GM21360 (cell line): ENCODE results near the gene MVD.
A peak's percentile ranks its signal among the peaks of the same experiment; 100 is the strongest.

Experiments
- ATAC-seq: cut with Tn5 transposase; IDR thresholded peaks from one replicate; pipeline ENCODE4 v1.9.1; 2021; ENCODE audit warnings: mild to moderate bottlenecking, moderate library complexity; ENCODE audit not compliant: unreplicated experiment

The MVD gene

DNA sequence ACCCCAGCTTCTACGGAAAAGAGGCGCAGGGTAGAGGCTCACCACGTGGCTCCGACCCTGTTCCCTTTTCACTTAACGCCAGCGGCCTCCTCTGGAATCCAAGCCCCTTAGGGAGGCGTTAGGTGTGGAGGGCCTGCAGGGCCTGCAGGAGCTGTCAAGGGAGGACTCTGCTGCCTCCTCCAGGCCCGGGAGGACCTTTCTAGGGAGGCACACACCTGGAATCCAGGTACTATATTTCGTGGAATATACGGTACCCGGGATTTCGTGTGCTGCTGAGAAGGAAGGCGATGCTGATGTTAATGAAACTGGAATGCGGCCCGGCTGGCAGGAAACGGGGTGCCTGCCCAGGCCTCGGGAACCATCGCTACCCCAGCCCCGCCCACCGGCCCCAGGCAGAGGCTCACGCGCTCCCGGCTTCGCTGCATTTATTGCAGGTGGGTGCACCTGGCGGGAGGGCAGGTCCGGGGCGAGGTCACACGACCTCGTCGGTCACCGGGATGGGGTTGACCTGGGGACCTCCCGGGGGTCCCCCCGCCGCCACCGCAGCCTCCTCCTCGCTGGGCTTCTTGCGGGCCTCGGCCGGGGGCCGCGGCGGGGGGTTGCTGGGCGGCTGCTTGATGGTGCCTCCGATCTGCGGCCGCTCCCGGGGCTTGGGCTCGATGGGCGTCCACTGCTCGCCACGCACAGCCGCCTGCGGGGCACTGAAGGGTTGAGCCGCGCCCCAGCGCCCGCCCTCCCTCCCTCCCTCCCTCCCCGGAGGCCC, 19.8 kb downstream of the MVD start:
- ATAC-seq: no peak

DNA sequence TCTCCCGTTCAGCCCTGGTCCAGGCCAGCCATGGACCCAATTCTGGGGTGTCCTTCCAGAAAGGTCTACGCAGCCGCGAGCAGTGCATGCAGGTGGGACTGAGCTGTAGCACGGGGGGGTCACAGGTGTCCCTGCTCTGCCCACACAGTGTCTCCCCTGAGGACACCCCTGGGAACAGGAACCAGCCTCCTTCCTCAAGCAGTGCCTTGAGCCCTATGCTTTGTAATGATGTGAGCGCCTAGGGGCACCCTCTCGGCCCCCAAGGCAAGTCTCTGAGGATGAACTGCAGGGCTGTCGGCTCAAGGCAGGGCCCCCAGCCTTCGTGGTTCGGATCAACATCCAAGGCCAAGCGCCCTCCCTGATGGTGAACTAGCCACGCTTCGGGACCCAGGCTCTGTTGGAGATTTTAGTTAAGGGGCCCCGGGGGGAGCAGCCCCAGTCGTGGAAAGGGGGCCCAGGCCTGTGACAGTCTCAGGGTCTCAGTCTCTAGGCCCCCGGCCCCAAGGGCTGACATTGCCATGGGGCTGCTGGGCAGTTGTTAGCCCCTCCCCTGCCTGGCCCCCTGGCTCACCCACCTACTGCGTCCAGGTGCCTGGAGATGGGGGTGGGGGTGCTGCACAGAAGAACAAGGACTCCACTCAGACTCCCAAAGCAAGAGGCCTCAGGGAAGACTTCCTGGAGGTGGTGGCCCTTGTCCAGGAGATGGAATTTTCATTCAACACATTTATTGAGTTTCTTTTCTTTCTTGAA, 22.2 kb downstream of the MVD start:
- ATAC-seq: no peak

DNA sequence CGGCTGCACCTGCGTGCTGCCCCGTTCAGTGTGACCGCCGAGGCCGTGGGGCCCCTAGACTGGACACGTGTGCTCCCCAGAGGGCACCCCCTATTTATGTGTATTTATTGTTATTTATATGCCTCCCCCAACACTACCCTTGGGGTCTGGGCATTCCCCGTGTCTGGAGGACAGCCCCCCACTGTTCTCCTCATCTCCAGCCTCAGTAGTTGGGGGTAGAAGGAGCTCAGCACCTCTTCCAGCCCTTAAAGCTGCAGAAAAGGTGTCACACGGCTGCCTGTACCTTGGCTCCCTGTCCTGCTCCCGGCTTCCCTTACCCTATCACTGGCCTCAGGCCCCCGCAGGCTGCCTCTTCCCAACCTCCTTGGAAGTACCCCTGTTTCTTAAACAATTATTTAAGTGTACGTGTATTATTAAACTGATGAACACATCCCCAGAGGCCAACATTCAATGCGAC, 22.8 kb downstream of the MVD start:
- no peak for ATAC-seq

DNA sequence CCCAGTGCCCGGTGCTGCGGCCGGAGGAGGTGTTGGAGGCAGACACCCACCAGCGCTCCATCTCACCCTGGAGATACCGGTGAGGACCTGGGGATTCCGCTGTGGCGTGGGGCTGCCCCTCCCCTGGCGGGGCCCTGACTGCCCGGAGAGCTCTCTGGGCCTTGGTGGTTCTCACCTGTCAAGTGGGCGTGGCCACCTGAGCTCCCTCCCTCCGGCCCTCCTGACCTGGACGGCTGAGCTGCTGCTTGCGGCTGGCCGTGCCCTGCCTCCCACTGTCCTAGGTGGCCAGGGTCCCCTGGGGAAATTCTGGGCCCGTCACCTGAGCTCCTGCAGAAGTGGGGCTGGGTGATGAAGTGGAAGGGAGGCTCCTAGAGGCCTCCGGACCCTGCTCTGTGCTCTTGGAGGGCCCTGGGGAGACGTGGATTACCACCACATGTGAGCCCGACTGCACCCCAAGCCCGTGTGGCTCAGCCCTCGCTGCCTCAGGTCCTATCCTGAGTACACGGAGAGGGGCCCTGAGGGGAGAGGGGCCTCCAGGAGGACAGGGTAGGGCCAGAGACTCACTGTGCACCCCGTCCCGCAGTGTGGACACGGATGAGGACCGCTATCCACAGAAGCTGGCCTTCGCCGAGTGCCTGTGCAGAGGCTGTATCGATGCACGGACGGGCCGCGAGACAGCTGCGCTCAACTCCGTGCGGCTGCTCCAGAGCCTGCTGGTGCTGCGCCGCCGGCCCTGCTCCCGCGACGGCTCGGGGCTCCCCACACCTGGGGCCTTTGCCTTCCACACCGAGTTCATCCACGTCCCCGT, 23.5 kb downstream of the MVD start:
- no peak for ATAC-seq

DNA sequence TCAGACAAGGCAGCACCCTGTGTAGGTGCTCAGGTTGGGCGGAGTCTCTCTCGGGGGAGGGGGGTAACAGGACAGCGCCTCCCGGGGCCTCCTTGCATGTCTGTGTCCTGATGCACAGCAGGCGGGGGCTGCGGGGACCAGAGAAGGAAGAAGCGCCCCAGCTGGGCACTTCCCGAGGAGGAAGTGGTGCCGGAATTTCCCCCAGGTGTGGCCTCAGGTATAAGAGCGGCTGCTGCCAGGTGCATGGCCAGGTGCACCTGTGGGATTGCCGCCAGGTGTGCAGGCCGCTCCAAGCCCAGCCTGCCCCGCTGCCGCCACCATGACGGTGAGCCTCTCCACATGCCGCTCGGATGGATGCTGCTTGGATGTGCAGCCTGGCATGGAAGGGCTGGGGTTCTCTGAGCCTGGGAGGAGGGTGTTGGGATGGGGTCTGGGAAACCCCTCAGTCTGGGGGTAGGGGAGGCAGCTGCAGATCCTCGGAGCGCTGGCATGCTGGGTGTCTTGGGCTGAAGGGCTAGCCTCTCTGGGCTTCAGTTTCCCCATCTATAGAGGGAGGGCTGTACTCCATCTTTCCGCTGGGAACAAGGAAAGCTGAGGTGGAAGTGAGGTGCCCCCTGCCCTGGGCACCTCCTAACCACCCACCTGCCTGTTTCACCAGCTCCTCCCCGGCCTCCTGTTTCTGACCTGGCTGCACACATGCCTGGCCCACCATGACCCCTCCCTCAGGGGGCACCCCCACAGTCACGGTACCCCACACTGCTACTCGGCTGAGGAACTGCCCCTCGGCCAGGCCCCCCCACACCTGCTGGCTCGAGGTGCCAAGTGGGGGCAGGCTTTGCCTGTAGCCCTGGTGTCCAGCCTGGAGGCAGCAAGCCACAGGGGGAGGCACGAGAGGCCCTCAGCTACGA, 24.3 kb downstream of the MVD start, which contains the start of gene IL17C:
IL17C (plus strand) TSS at position 250 of the 908 bp plus-strand sequence; CDS start at position 320, 70 bp downstream.
- ATAC-seq: no peak

DNA sequence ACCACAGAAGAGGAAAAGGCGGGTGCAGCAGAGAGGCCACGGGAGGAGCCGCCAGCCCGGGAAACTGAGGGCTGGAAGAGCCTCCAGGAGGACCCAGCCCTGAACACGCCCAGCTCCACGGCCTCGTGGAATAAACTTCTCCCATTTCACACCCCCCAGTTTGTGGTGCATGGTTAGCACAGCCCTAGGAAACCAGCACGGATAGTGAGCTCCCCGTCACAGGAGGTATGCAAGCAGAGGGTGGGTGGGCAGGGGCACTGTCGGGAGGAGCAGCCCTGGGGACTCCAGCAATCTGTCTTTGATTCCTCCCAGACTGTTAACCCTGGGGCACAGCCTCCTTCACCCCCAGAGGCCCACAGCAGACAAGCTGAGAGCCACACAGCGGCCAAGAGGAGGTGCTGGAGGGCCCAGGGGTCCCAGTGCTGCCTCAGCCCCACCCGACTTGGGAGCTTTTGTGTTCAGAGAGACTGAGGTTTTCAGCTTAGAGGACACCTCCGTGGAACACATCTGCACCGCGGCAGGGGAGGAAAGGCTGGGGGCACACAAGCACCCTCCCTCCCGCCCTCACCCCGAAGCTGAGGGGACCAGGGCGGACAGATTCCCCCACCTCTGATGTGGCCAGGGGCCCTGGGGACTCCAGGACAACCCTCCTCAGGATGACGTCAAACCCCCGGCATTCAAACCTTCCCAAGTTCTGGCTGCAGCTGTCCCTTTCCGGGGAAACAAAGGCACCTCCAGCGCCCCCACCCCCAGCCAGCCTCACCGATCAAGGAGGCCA, 26.2 kb downstream of the MVD start:
- no peak for ATAC-seq

DNA sequence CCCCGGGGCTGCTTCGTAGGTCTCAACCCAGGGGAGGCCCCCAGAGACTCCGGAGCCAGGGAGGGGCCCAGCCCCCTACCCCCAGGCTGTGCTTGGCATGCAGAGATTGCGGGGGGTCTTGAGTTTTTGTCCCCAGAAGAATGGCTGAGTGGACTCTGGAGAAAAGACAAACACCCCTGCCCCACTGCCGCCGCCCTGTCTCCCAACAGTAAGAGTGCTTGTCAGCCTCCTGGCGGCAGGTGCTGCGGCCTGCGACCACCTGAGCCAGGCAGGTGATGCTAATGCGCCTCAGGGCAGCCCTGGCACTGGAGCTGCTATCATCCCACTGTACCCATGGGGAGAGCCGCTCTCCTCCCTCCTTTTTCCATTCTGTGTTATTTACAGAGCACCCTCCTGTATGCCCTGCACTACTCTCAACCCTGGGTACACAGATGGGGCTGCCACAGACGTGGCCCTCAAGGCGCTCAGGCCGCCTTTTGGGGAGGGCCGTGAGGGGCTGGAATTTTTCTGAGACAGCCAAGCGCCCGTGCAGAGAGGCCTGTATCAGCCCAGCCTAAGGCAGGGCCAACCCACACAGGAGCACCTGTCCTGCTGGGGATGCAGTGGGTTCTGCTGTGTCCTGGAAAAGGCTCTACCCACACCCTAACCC, 27.1 kb downstream of the MVD start:
- ATAC-seq: no peak

DNA sequence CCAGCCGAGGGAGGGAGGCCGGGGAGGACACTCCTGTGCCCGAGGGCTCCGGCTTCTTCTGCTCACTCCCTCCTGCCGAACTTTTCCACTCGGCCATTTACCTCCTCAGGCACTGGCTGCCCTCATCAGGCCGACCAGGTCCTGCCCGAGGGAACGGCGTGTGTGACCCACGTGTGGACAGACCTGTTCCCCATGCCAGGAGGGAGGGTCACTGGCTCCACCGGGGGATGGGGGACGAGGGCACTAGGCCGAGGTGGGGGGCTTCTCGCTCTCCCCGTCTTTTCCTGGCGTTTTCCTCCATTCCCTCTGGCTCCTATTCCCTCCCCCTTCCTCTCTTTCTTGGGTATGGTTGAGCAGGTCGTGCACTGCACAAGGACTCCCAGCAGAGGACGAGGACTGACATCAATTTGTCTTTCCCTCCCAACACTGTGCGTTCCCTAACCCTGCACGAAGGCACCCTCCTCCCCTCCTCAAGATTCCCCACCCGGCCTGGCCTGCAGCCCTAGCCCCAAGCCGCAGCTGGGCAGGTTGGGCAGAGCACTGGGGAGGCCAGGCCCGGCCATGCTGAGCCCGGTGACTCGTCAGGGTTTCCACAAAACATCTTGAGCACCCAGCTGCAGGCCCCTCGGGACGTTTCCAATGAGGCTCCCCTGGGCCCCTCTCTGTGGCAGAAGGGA, 27.8 kb downstream of the MVD start:
- ATAC-seq: no peak

DNA sequence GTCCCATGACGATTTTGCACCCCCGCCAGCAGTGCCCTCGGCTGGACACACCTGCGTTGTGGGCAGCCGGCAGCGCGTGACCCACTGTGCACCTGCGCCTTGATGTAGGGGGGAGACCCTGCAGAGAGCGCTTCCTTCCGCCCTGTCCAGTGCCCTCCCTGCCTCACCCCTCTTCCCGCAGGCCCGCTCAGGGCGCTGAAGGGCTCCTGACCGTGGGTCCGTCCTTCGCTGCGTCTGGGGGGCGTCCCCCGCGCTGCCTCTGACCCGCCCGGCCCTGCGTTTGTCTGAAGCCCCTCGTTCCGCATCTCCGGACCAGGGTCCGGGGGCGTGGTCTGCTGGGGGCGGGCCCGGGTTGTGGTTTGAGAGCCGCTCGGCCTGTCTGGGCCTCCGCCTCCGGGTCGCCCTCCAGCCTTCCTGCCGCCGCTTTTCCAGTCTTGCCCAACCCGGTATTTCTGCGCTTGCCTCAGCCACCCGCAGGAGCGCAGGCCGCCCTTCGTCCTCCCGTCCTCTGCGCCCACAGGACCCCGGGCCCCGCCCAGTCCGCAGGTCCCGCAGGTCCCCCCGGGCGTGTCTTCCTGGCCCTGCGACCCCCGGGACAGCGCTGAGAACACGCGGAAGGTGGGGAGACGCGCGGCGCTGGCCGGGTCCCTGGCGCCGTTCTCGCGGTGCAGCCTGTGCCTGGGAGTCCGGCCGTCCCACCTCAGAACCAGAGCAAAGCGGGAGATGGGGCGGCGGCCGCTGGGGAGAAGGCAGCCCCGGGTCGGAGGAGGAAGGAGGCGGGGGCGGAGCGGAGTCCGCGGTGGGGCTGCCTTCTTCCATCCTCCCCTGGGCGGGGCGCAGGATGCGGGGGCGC, 28.5 kb downstream of the MVD start:
- peak; percentile 37 for ATAC-seq

DNA sequence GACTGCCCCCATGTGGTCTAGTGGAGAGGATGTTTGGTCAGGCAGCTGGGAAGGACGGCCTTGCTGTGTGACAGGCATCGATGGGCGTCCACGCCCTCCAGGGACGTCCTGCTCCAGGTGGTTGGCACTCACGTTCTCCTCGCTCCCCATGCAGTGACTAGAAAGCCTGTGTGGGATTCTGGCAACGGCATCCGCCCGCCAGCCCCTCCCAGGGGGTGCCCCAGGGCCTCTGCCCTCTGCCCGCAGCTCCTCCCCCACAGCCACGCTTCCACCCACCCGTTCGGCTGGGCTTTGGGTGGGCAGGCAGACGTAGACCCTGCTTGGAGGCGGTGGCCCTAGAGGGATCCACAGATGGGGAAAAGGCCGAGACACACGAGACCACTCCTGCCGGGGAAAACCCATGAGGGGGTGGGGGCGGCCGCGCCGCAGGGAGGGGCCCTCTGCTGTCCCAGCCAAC, 29.2 kb downstream of the MVD start:
- peak; percentile 30 for ATAC-seq

DNA sequence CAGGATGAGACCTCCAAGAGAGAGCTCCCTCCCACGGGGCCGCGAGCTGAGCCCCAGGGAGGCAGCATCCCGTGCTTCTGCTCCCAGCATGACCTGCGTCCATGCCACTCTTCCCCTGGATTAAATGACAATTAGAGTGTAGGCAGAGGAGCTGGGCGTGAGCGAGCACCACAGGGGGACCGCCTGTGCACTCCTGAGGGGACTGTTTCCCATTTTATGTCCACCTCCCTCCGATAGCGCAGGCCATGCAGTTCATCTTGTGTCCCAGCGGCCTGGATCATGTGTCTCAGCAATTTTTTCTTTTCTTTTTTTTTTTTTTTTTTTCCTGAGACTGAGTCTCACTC, 30.3 kb downstream of the MVD start:
- no peak for ATAC-seq

DNA sequence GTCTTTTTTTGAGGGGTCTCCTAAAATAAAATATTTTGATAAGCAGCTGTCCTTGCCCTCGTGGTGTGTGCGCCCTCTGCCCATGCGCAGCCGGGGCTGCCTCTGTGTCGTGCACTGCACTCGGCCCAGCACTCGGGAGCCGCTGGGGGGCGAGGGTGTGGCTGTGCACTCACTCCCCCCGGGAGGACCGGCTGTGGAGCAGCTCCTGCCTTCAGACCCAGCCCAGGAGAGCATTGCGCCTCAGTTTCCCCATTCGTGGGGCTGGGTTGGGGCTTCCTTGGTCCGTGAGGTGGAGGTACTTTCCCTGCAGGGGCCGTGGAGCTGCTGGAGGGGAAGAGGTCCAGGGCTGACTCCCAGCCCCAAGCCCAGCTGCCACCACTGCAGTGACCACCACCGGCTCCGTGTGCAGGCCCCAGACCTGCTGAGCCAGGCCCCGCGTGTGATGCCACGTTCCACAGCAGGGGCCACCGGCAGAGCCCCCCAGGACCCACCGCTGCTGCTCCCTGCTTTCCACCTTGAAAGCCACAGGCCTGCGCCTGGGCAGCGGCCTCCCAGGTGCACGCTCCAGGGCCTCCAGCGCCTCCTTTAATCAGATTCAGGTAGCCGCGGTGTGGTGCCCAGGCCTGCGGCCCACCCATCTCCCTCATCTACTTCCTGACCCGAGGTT, 30.8 kb downstream of the MVD start:
- ATAC-seq: no peak

DNA sequence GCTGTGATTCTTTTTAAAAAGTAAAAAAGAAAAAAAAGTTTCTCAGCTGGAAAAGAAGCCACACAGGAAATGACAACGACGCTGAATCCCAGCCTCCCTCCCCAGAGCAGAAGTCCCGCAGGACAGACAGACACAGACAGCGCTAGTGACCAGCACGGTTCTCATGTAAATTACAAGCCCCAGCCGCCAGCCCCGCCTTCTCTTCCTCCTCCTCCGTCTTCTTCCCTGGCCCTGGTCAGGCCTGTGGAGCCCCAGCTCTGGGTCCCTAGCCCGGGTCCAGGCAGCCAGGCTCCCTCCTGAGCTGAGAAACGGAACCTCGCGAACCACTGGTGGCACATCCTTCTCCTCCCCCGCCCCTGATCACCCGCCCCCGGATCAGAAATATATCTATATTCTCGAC, 31.5 kb downstream of the MVD start:
- ATAC-seq: no peak

DNA sequence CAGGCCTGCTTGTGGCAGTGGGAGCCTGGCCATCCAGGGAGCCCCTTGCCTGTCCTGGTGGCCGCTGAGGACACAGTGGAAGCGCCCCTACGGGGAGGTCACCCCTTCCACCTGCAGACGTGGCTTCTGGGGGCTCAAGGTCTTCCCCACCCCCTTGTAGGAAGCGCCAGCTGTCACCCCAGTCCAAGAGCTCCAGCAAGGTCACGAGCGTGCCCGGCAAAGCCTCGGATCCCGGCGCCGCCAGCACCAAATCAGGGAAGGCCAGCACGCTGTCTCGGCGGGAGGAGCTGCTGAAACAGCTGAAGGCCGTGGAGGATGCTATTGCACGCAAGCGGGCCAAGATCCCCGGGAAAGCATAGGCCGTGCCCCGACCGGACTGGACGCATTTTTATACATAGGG, 31.9 kb downstream of the MVD start:
- no peak for ATAC-seq

DNA sequence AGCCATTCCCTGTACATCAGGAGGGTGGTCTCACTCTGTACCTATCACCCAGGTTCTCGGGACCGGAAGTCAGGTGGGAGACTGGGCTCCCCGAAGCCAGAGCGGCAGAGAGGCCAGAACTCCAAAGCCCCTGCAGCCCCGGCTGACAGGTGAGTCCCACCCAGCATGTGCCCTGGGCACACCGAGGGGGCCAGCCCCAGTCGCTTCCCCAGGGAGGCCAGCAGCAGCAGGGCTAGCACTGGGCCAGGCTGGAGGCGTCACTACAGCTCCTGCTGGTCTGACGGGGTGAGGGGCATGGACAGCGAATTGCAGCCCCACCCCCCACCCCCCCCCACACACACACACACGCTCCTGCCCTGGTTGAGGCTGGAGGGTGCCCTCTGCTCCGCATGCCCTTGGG, 32.5 kb downstream of the MVD start:
- ATAC-seq: no peak

DNA sequence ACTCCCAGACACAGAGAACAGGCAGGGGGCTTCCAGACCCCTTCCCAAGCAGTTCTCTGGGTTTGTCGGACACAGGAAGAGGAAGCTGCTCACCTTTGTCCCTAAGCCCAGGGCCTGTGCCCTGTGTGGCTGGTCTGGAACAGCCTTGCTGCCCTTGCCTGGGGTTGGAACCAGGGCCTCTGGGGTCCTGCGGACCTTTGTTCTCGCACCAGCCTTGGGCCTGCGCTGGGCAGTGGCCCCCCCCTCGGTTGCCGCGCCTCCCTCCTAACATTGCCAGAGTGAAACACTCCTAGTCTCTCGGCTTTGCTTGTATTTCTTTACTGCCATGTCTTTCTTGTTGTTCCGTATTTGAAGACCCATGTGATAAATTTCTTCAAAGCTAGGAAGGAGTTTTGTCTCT, 33.1 kb downstream of the MVD start:
- no peak for ATAC-seq

DNA sequence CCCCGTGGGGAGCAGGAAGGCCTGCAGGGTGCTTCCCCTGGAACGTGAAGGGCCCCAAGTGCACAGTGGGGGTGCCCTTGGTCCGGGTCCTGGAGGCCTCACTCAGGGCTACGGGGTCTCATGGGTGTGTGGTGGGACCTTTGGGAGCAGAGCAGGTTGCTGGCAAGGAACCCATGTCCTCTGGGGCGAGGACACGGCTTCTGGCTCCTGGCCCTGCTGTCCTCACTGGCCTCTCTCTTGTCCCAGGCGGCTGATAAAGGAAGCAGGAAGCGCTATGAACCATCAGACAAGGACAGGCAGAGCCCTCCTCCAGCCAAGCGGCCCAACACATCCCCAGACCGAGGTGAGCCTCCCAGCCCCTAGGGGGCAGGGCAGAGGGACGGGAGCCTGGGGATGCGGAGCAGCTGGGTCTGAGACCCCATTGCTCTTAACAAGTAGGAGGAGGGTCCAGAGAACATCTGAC, 34.3 kb downstream of the MVD start:
- ATAC-seq: no peak
